Activated CD4-positive, alpha-beta T cell treated with anti-CD3 and anti-CD28 coated beads, Interleukin-2, Interleukin-6, amounts not matched to agents 100 ng/mL and 50 ng/mL, durations not matched to agents 16 hours and 8 hours (primary cell): ENCODE data around the gene ADIPOR2.
"Not testable (repeated sequence)": the region's sequence is repeated elsewhere in the genome, so short reads cannot be mapped to it uniquely, and the experiment has no call there.

ENCODE experiments used
- DNase-seq: peaks from one replicate; pipeline ENCODE4 v3.0.0-alpha.2; 2020

ADIPOR2 gene

GRCh38 chr12:1705774-1706631 is 15.1 kb downstream of the ADIPOR2 start:
- no peak for DNase-seq

GRCh38 chr12:1706632-1706980 is 15.7 kb downstream of the ADIPOR2 start:
- no peak for DNase-seq

- no peak for DNase-seq
These were observed 16.2 kb downstream of the ADIPOR2 start for GRCh38 chr12:1707051-1707450.

- not testable (repeated sequence) for DNase-seq
These were observed 19.1 kb downstream of the ADIPOR2 start for GRCh38 chr12:1709968-1710367.

GRCh38 chr12:1710870-1711269 is 20.0 kb downstream of the ADIPOR2 start:
- DNase-seq = not testable (repeated sequence)

- not testable (repeated sequence) for DNase-seq
These were observed 20.8 kb downstream of the ADIPOR2 start for GRCh38 chr12:1711536-1712211.

GRCh38 chr12:1712305-1712704 is 21.4 kb downstream of the ADIPOR2 start:
- DNase-seq = not testable (repeated sequence)

- DNase-seq = not testable (repeated sequence)
These were observed 22.0 kb downstream of the ADIPOR2 start for GRCh38 chr12:1712852-1713251.

GRCh38 chr12:1713783-1714348 is 23.0 kb downstream of the ADIPOR2 start:
- DNase-seq = not testable (repeated sequence)

- not testable (repeated sequence) for DNase-seq
These were observed 24.6 kb downstream of the ADIPOR2 start for GRCh38 chr12:1715459-1715858.

GRCh38 chr12:1716215-1716862 is 25.5 kb downstream of the ADIPOR2 start:
- DNase-seq = no peak

GRCh38 chr12:1716911-1717310 is 26.0 kb downstream of the ADIPOR2 start:
- DNase-seq = no peak

GRCh38 chr12:1719139-1719538 is 28.3 kb downstream of the ADIPOR2 start:
- no peak for DNase-seq

- no peak for DNase-seq
These were observed 29.6 kb downstream of the ADIPOR2 start for GRCh38 chr12:1720494-1720893.

GRCh38 chr12:1723721-1724120 is 32.9 kb downstream of the ADIPOR2 start:
- no peak for DNase-seq

GRCh38 chr12:1724250-1724649 is 33.4 kb downstream of the ADIPOR2 start:
- no peak for DNase-seq

GRCh38 chr12:1726753-1727152 is 35.9 kb downstream of the ADIPOR2 start:
- DNase-seq = no peak

GRCh38 chr12:1728824-1729223 is 38.0 kb downstream of the ADIPOR2 start:
- no peak for DNase-seq

GRCh38 chr12:1731019-1731687 is 40.3 kb downstream of the ADIPOR2 start:
- no peak for DNase-seq

GRCh38 chr12:1731688-1732078 is 40.8 kb downstream of the ADIPOR2 start:
- not testable (repeated sequence) for DNase-seq

- no peak for DNase-seq
These were observed 42.0 kb downstream of the ADIPOR2 start for GRCh38 chr12:1732914-1733313.

- DNase-seq = not testable (repeated sequence)
These were observed 42.8 kb downstream of the ADIPOR2 start for GRCh38 chr12:1733712-1734111.
